Inflammatory macrophage treated with lipopolysaccharide for 1 hour (primary cell): ENCODE data around the gene NFAM1.

Source experiments
- DNase-seq, 2 donors: peaks; one replicate each; pipeline ENCODE4 v3.0.0-alpha.2; 2020 to 2022

The NFAM1 gene

DNA sequence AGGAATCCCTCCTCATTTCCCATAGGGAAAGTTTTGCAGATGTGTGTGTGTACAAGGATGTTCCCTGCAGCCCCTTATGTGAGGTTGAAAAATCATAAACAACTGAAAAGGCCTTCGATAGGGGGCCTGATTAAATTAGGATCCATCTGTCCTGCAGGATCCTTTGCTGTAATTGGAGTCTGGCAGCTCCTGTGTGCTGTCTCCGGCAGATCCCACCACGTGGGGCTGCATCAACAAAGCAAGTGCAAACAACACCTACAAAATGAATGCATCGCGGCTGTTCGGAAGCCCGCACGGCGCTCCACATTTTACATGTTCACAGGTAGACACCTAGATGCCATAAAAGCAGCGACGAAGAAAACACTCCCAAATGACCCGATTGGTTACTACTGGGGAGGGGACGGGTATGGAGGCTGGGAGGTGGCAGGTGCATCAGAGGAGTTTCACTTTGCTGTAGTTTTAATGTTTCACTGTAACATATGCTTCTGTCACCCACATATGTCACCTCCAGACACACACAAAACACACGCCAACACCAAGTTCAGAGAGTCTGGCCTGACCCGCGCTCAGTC, 52.2 kb downstream of the NFAM1 start:
- DNase-seq, result no peak

DNA sequence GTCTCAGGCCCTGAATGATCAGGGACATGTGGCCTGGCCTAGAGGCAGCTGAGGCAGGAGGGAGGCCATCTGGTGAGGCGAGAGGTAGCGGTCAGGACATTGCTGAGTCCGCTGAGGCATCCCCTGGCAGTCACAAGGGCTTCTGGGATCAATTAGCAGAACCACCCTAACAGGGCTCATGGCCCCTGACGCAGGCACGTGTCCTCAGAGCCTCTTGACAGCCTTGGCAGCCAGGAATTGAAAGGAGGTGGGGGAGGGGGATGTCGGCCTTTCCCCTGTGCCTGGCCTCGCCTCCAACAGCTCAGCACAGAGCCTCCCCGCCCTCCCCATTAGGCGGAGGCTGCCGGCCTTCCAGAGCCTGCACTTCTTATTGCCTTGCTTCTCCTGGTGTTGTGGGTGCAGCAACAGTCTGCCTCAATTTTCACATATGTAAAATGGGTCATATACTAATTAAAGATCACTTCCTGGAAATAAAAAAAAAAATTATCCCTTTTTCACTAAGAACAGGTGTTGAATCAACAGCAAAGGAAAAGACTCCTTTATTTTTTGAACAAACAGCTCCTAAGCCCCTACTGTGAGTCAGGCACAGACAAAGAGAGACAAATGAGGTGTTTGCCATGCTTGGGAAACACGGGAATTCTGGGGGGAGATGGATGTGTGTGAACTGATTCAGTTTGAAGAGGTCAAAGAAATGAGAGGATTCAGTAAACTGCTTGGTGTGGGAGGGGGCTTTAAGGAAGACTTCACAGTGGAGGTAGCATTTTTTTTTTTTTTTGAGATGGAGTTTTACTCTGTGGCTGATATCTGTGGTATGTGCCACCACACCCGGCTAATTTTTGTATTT, 55.3 kb downstream of the NFAM1 start:
- peak in 1 of 2 donors; percentile 40 for DNase-seq

DNA sequence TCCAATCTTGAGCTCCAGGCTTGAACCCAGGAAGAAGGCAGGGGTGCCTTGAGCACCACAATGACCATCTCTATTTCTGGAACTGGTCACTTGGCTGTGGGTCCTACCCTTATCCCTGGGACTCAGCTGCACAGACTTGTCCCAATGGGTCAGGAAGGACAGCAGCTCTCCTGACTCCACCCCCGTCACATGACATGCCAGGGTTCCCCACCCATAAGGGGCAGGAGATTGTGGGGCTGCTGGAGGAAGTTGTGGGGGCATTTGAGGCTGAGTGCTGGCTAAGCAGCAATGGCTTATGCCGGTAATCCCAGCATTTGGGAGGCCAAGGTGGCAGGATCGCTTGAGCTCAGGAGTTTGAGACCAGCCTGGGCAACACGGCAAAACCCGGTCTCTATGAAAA, 56.2 kb downstream of the NFAM1 start:
- DNase-seq, result peak; percentile 37 to 47

DNA sequence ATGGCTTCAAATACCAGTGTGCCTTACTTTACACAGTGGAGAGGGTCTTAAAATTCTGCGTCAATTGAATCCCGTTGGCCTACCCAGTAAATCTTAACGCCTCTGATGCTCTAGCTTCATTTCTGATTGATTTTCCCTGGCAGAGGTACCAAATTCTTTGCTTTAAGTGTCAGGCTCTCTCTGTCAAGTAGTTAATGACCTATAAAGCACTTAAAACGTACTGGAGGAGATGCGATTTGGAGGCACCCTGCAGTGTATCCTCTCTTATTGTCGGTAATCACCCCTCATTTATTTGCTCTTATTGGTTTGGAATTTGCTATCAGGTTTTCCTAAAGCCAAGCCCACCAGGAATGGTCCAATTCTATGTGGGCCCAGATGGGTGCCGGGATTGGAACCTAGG, 59.2 kb downstream of the NFAM1 start:
- no peak for DNase-seq

DNA sequence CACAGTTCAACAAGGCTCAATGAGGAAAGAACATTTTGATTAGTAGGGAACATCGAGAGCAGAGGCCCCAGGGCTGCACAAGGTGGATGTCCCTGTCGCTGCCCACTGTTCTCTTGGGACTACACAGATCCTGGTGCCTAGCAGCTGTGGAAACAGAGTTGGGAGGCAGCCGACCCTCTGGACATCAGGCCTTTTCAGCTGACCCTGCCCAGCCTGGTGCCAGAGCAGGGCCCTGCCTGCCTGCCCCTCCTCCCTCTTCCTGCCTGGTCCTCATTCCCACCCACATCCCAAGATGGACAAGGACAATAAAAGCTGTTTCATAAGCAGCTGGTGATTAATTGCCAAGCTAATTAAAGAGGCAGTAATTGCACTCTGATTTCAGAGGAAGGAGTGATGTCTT, 60.7 kb downstream of the NFAM1 start:
- no peak for DNase-seq

DNA sequence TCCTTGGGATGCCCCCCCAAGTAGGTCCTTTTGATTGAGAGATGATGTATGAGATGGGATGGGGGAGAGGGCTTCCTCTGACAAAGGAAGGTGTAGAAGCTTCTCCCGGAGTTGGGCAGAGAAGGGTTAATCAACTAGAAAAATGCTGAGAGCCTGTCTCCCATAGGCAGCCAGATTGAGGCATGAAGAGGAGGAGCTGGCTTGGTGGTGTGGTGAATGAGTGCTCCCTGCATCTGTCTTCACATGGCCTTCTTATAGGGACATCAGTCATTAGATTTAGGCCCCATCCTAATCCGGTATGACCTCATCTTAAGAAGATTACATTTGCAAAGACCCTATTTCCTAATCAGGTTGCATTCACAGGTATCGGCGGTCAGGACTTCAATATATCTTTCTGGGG, 61.1 kb downstream of the NFAM1 start:
- DNase-seq, result no peak

DNA sequence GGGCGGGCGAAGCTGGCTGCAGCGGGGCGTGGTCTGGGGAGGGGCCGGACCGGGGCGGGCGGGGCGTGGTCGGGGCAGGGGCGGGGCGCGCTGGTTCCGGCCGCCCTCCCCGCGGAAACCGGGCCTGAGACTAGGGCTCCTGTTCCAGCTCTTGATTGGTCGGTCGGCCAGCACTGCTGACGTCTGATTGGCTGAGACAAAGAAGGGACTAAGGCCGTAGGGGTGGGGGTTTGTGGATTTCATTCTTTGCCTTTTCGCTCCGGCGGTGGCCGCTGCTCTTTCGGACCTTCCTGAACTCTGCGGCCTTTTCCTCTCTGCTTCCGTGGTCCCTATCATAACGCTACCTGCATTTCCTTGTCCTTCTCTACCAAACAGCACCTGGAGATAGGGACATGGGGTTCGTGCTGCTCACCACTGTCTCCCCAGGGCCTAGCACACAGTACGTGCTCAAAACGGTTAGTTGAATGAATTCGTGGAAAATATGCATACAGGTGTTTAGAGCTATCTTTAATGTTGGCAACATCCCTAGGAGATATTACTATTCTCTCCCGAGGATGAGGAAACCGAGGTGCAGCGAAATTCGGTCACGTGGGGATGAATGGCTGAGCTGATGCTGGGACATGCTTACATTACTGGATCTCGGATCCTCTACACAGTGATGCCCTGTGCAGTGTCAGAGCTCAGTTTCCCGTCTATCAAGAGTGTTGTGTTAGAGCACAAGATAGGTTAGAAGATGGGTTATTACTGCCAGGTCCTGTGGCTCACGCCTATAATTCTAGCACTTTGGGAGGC, 62.8 kb downstream of the NFAM1 start:
- peak; percentile 88 to 91 for DNase-seq

DNA sequence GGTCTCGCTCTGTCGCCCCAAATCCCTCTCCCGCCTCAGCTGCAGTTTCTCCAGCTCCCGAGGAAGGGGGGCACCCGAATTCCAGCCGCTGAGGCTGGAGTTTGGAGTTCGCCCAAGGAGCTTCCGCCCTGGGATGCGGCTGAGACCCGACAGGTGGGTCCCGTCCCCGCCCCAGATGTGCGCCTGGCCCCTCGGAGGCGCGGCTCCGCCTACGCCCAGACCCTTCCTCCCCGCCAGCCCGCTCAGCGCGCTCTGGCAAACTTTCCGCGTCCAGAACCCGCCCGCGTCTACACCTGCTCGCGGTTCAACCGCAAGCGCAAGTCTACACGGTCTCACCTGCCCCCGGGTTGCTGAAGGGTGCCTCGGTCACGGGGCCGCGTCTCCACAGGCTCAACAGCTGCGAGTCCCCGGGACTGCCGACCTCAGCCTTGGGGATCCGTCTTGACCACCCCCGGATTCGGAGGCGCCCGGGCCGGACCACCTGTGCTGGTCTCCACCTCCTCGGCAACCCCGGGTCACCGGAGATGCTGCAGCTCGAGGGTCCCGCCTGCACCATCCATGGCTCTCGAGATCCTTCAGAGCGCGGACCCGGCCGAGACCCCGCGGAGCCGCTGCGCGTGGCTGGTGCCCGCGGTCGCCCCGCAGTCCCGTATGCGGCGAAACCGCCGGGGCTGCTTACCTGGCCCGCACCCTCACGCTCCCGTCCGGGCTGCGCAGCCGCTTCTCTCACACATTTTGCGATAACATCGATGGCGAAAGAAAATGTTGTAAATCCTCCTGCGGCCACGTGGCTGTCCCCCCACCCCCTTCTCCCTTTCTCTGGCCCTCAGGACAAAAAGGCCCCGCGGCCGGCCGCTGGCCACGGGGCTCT, 63.6 kb downstream of the NFAM1 start:
- DNase-seq, result no peak

DNA sequence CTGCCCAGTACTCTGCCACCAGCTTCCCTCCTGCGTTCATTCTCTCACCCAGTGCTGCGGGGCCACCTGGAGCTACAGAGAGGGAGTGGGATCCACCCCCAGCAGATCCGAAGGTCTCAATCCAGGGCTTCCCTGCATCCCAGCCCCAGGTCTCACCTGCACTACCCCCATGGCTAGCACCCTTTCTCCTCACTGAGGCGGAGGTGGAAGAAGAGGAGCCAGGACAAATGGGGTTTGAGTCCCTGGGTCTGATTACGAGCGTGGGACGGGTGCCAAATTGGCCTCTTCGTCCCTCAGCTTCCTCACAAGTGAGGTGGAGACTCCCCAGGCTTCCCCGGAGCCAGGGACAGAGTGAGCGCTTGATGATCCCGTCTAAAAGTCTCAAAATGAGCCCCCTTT, 64.2 kb downstream of the NFAM1 start:
- peak in 1 of 2 donors; percentile 12 for DNase-seq

DNA sequence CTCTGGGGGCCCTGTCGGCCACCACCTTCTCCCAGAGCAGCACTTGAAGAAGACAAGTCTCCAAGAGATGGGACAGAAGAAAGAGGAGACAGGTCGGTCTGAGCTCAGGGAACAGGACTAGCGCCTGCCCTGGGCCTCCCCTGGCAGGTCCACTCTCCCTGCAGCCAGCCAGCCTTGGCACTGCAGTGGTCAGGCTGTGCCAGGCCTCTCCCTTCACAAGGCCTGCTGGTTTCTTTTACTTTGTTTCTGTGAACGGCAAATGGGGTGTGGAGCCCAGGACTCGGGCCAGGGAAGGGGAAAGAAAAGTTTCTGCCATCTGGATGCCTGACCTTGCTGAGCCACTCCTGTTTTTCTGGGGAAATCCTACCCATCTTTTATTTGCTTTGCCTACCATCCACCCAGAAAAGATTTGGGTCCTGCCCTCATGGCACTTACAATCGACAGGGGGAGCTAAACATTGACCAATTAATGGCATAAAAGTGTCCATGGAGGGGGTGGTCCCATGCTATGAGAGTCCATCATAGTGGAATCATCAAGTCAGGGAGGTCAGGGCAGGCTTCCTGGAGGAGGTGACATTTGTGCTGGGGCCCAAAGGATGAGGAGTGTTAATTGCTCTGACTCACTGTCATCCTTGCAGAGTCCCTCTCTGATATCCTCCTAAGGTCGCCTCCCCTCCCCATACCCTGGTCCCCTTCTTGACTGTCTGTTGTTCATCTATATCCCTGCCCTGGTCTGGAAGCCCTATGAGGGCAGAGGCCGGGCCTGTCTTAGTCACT, 65.2 kb downstream of the NFAM1 start:
- no peak for DNase-seq

DNA sequence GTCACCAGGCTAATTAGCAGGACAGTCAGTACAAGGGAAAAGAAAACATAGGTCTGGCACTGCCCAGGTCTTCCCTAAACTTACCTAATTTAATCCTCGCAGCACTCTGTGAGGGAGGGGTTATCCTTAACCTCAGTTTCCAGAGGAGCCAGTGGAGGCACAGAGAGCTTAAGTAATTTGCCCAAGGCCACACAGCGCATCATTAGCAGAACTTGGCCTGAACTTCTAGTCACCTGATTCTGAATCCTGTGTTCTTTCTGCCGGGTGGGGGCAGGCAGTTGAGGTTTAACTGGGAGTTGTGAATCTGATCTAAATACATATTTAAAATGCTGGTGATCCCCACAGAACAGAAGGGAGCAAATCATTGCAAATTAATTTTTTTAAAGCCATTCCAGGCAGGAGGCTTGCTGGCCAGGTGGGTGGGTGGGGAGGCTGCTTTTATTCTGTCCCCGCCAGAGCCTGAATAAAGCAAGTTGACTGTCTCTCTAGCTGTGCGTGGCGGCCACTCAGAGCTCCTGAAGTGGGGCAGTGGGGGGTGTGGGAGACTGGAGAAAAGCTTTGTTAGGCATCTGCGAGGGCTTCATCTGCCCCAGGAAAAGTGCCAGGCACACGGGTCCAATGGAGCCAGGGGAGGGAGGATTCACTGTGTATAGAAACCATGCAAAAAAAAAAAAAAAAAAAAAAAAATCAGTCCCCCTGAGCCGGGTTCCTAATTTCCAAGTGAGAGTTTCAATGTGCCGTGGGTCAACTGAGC, 66.1 kb downstream of the NFAM1 start:
- DNase-seq, result peak in 1 of 2 donors; percentile 5

DNA sequence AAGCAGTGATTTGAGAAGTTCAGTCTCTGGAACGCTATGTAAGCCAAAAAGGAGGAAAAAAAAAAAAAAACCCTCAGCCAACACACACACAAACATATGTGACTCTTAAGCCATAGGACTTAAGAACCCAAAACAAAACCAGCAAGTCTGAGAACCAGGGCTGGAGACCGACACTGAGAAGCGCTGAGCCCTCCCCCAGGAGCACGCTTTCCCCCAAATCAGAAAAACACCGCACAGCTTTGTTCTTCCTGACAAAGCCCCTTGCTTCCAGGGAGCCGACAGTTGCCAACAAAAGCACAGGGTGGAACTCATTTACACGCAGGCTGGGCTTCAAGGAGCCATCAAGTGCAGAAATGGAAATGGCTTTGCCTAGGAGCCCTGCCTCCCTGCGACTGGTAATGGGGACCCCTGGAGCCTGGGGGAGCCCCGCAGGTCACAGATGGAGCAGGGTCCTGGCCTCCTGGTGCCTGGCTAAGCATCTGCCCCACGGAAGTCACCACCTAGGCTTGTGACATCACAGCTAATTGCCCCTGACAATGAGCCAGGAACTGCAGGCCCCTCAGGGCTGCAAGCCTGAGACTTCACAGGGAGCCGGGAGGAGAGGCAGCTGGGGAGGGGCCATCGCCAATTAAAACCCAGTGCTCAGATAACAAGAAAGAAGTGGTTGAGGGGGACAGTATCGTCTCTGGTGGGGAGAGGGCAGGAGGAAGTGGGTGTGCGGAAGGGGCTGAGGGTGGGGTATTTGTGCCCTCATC, 66.9 kb downstream of the NFAM1 start:
- no peak for DNase-seq

DNA sequence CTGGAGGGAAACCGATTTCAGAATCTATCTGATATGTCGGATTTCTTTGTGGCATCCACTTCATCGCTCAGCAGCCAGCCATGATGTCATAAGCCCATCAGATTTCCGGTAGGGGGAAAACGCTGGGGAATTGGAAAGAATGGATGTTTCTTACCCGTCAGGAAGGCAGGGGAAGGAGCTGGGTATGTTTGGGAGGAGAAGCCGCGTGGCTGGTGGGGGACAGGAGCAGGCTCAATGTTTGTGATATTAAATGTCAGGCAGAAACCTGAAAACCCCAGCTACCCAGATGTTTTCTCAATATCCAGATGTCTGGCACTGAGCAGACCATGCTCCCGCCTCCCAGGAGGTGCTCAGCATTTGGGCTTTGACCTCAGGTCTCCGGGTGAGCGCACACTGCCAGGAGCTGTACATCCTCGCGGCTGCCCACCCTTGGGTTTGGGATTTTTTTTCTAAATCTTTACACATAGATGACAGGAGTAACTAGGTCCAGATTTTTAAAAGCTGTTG, 67.5 kb downstream of the NFAM1 start:
- DNase-seq, result no peak

DNA sequence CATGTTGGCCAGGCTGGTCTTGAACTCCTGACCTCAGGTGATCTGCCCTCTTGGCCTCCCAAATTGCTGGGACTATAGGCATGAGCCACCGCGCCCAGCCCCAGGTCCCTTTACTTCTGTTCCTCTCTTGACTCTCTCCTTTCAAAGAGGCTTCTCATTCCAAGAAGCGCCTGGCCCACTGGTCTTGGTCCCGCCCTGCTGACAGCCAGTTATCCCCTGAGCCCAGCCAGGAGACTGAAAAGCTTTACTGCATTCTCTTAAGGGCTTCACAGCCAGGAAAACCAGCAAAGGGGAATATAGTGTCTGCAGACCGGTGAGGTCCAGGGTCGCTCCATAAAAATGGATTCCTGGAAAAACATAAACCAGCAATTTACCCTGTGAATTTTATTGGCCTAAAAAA, 68.3 kb downstream of the NFAM1 start:
- no peak for DNase-seq

DNA sequence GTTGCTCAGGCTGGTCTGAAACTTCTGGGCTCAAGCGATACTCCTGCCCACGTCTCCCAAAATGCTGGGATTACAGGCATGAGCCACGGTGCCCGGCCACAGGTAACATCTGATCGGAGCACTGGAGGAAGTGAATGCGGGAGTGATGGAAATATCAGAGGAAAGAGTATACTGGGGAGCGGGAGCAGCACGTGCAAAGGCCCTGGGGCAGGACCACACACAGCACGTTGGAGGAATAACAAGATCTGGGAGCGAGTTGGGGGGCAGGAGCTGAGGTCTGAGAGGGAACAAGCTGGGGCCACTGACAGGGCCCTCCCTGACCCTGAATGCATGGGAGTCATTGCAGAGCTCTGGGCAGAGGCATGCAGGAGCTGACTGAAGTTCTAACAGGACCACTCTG, 70.7 kb downstream of the NFAM1 start:
- DNase-seq, result no peak

DNA sequence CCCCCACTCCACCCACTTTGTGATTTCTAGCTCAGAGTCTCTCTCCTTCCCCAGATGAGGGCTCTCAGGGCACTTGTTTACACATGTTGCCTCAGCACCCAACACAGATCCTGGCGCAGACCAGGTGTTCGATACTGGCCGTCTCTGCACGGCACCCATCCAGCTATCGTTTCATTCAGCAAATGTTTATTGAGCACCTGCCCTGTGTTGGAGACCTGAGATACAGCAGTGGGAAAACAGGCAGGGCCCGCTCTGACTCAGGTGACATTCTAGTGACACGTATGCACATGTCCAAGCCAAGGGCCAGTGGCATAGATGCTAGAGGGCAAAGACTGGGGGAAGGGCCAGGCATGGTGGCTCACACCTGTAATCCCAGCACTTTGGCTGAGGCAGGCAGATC, 71.9 kb downstream of the NFAM1 start:
- no peak for DNase-seq

DNA sequence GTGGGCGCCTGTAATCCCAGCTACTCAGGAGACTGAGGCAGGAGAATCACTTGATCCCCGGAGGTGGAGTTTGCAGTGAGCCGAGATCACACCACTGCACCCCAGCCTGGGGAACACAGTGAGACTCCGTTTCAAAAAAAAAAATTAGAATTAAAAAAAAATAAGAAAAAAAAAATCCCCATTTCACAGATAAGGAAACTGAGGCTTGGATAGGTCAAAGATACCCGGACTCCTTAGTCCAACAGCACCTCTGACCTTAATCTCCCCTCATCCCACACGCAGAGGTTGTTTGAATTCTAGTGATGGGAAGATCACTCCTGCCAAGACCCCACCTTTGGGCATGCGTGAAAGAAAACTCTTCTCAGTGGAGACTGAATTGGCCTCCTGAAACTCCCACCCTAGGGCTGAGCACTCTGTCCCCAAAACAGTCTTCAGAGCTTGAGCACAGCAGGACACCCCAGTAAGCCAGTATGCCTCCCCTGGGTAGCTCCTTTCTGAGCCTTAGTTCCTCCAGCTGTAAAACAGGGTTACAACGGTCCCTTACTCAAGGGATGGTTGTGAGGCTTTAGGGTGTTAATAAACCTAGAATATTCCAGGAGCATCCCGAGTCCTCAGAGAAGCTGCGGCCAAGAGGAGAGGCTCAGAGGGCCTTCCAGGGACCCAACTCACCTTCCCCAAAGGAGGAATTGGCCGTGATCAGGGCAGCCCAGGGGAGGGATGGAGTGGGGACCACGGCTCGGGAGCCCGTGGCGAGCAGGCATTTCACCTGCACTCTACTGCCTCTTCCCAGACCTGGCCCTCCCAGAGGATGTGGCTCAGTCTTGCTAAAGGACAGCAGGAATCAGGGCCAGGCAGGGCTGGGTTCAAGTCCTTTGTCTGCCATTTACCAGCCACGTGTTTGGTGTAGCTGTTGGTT, 73.3 kb downstream of the NFAM1 start:
- DNase-seq, result no peak

DNA sequence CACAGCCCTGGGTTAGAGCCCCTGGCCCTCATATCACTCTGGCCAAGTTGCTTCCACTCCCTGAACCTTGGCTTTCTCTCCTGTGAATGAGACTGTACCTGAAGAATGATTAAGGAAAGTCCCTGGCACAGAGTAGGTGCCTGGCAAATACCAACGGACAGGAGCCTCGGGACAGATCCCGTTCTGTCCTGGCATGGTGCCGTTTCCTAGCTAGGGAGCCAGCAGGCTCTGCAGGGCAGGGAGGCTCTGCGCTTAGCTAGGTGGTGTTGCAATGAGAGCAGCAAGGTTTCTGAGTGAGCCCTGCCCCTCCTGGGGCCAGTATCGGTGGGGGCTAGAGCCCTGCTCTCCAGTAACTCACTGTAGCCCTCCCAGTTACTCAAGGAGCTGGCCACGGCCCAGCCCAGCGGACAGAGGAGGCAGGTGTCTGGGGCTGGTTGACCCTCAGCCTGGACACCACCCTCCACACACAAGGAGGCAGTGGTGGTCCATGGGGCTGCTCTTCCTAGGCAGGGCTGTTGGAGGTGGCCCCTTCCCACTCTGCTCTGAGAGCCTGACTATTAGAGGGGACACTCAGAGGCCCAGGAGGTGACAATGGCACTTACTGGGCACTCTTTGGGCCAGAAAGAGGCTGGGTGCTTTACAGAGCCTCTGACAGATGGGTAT, 74.4 kb downstream of the NFAM1 start:
- DNase-seq, result no peak

DNA sequence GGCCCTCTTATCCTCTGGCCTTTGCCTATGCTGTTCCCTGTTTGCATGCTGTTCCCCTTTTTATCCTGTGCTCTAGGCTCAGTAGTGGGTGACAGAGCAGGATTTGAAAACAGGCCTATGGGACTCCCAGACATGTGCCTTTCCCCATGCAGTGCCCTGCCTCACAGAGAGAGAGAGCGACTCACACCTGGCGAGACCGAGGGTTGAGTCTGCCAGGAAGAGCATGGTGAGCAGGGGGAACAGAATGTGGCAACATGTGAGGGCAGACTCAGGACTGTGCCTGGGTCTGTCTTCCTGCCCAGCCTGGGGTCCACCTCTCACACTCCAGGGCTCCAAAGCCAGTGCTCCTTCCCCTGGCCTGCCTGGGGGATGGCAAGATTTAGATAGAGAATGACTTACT, 75.0 kb downstream of the NFAM1 start:
- DNase-seq, result no peak
